Panc1 (cell line): ENCODE measurements around the gene KMT2B. TPM values are rescaled to one million over a fixed set of nuclear protein-coding genes. Genes with fewer than 3 reads are reported as not detected.
A peak's percentile ranks its signal among the peaks of the same experiment; 100 is the strongest.

Experiments
- ATAC-seq: fragments of 200-7000 bp; cut with Tn5 transposase; 2 replicates; pipeline ENCODE4 v1.9.1; 2020; ENCODE audit warnings: mild to moderate bottlenecking, moderate library complexity
- BruUV-seq: library from RNA; stranded (reverse); fragments of 400-500 nt; replicated peaks from 2 replicates; lab custom pipeline; 2021; lab: Mats Ljungman, UMichigan
- CTCF ChIA-PET: fragments of 300-600 bp; sonication (Branson Sonifier 250); formaldehyde crosslinking; loops from one replicate; lab custom pipeline; 2022; ENCODE audit warnings: antibody characterized with exemption; lab: Charles Lee
- POLR2A ChIA-PET: fragments of 300-600 bp; sonication (Branson Sonifier 250); formaldehyde crosslinking; loops from one replicate; lab custom pipeline; 2022; ENCODE audit warnings: antibody characterized with exemption; lab: Charles Lee
- DNase-seq: peaks from one replicate; pipeline ENCODE4 v3.0.0-alpha.2; 2010; ENCODE audit warnings: low read depth, low spot score
- H3K27ac ChIP-seq: 2 replicates; pipeline ENCODE4 v1.5.1; 2011; ENCODE audit warnings: mild to moderate bottlenecking, low read length, inconsistent platforms
- H3K27me3 ChIP-seq: fragments of 200-500 bp; sonication (Bioruptor generic); 2 replicates; pipeline ENCODE4 v1.6.0; 2014; ENCODE audit warnings: low read length, inconsistent platforms; ENCODE audit not compliant: control insufficient read depth, insufficient read depth
- H3K36me3 ChIP-seq: fragments of 200-500 bp; sonication (Bioruptor generic); 2 replicates; pipeline ENCODE4 v1.5.1; 2014; ENCODE audit warnings: inconsistent platforms, mild to moderate bottlenecking, low read length, moderate library complexity; ENCODE audit not compliant: control insufficient read depth, insufficient read depth
- H3K4me1 ChIP-seq: 2 replicates; pipeline ENCODE4 v1.5.1; 2011; ENCODE audit warnings: inconsistent platforms, mild to moderate bottlenecking, low read length, moderate library complexity; ENCODE audit not compliant: control insufficient read depth, insufficient read depth
- H3K4me3 ChIP-seq, 2 experiments: 2 replicates each; pipeline ENCODE4 v1.5.1; 2011 to 2012; ENCODE audit warnings: low read depth in 2 of 2, low read length in 2 of 2, mild to moderate bottlenecking in 2 of 2, inconsistent platforms in 1 of 2, moderate library complexity in 1 of 2
- H3K9me3 ChIP-seq: fragments of 200-500 bp; sonication (Bioruptor generic); 2 replicates; pipeline ENCODE4 v1.5.1; 2014; ENCODE audit warnings: low read depth, mild to moderate bottlenecking, inconsistent platforms, low read length, moderate library complexity; ENCODE audit not compliant: control insufficient read depth, insufficient read depth
- CTCF ChIP-seq: fragments of 450-650 bp; IDR thresholded peaks from 2 replicates; pipeline ENCODE4 v1.5.1; 2017; ENCODE audit warnings: mild to moderate bottlenecking
- POLR2AphosphoS5 ChIP-seq: IDR thresholded peaks from 2 replicates; pipeline ENCODE4 v1.6.1; 2012; ENCODE audit warnings: mild to moderate bottlenecking, low read depth, low read length, moderate library complexity
- REST ChIP-seq, 2 experiments: IDR thresholded peaks; 2 replicates each; pipeline ENCODE4 v1.6.1; 2011 to 2012; ENCODE audit warnings: low read depth in 2 of 2, control low read depth in 1 of 2, low read length in 1 of 2, mild to moderate bottlenecking in 1 of 2, moderate library complexity in 1 of 2; ENCODE audit not compliant: insufficient read depth in 1 of 2
- SIN3A ChIP-seq: IDR thresholded peaks from 2 replicates; pipeline ENCODE4 v1.6.1; 2012; ENCODE audit warnings: low read depth, mild to moderate bottlenecking, low read length, moderate library complexity, borderline replicate concordance; ENCODE audit not compliant: insufficient read depth
- TCF7L2 ChIP-seq: IDR thresholded peaks from 2 replicates; pipeline ENCODE4 v1.6.1; 2011; ENCODE audit warnings: mild to moderate bottlenecking, low read depth, low read length, inconsistent platforms
- in situ Hi-C: cut with HindIII; loops from 2 replicates; pipeline ENCODE4 v1.10.0; 2016; ENCODE audit warnings: low sequenced_read_pairs, low pct_unique_long_range_greater_than_20kb
- intact Hi-C: fragments of 100-400 bp; cut with micrococcal nuclease; formaldehyde crosslinking; loops from one replicate; pipeline ENCODE4 v1.10.0; 2022; ENCODE audit not compliant: unreplicated experiment
- total RNA-seq: library from RNA; stranded (reverse); gene quantifications from one replicate; pipeline ENCODE4 v1.2.1, GENCODE V29; 2021; ENCODE audit not compliant: unreplicated experiment

KMT2B gene
- total RNA-seq, 1 experiment from 2014 or later = 68.8 TPM

- no TSS peak for BruUV-seq
- CTCF ChIA-PET = interaction anchor here (0.8 kb wide), 1 partner anchor 20 kb away, joined by 3 read pairs; no protein-coding TSS in a partner anchor
- DNase-seq = no peak
- in situ Hi-C loops (no loop called here), intact Hi-C loops (loop anchor here (10.0 kb wide), 1 partner anchor 160 kb away; no protein-coding TSS in a partner anchor)
- no peaks in the 10 kb centered on the region for H3K9me3 ChIP-seq
- peaks cover 19% of the 10 kb centered on the region for H3K4me1 ChIP-seq
- H3K27me3 ChIP-seq = no peaks in the 10 kb centered on the region
- POLR2A ChIA-PET = no interaction called here
- no peak for ATAC-seq
- H3K4me3 ChIP-seq = no peak overlapping the region
- H3K27ac ChIP-seq = no peak overlapping the region
- TF ChIP-seq TCF7L2 (no peak), REST (IDR thresholded peaks at IDR 0.05; ENCODE audit: insufficient read depth in 1 of 2, low read depth in 2 of 2, low read length in 1 of 2) (no peak), CTCF (no peak), SIN3A (no peak), POLR2AphosphoS5 (no peak)
- no peaks in the 10 kb centered on the region; the same call in 1 of the 2 replicates for H3K36me3 ChIP-seq
Measured at GRCh38 chr19:35714601-35715354, 3.0 kb upstream of the KMT2B start.

- Histone ChIP-seq H3K27me3 (no peaks in the 10 kb centered on the region), H3K36me3 (no peaks in the 10 kb centered on the region; the same call in 1 of the 2 replicates), H3K27ac (no peak overlapping the region), H3K4me1 (peaks cover 19% of the 10 kb centered on the region), H3K4me3 (peak overlapping the region in 1 of 2 experiments; percentile 73; a peak in 1 of 4 replicates), H3K9me3 (no peaks in the 10 kb centered on the region)
- CTCF ChIA-PET = no interaction called here
- POLR2A ChIA-PET = no interaction called here
- ATAC-seq = no peak
- TF ChIP-seq CTCF (no peak), POLR2AphosphoS5 (no peak), TCF7L2 (no peak), REST (IDR thresholded peaks at IDR 0.05; ENCODE audit: insufficient read depth in 1 of 2, low read depth in 2 of 2, low read length in 1 of 2) (no peak), SIN3A (no peak)
- intact Hi-C loops = loop anchor here (10.0 kb wide), 1 partner anchor 161 kb away; no protein-coding TSS in a partner anchor
- DNase-seq = no peak
- in situ Hi-C loops = no loop called here
- no TSS peak for BruUV-seq
Measured at GRCh38 chr19:35715355-35715809, 2.4 kb upstream of the KMT2B start.
